ENCODE data around the gene NAGPA. TPM values are rescaled to one million over a fixed set of nuclear protein-coding genes. Genes with fewer than 3 reads are reported as not detected.

NAGPA gene
- total and polyA plus RNA-seq, 4 experiments from 2014 or later = 30.7 to 36.8 (median 32.7) TPM

DNA sequence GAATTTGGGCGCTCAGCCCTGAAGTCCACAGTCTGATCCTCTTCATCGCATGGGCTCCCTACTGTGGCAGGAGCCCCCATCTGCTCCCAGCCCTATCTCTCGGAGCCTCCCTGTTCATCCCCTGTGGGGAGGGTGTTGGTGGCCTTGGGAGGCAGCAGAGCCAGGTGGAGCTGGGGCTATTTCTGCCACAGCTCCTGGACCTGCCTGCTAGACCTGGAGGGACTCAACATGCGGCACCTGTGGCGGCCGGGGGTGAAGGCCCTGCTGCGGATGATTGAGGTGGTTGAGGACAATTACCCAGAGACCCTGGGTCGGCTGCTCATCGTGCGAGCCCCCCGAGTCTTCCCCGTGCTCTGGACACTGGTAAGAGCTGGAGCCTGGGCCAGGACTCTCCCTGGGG is 30.5 kb downstream of the NAGPA start:
- H3K27me3 ChIP-seq (ENCODE audit: insufficient read depth, low read length) = no peaks in the 10 kb centered on the region
- no peaks in the 10 kb centered on the region for H3K36me3 ChIP-seq (ENCODE audit: insufficient read depth, low read length)
- peaks cover 6 to 19% of the 10 kb centered on the region in 2 donors for H3K27me3 Mint-ChIP-seq
- no peaks in the 10 kb centered on the region for H3K4me1 ChIP-seq (ENCODE audit: insufficient read depth, low read length)
- H3K27ac Mint-ChIP-seq = no peak overlapping the region
- H3K36me3 Mint-ChIP-seq = no peaks in the 10 kb centered on the region
- no peak overlapping the region for H3K4me3 ChIP-seq (ENCODE audit: low read length in 2 of 2)
- intact Hi-C loops (cut with micrococcal nuclease) = no loop called here
- CTCF ChIA-PET (ENCODE audit: partially characterized antibody) = no interaction called here
- POLR2A ChIA-PET (ENCODE audit: partially characterized antibody) = no interaction called here
- H3K9me3 Mint-ChIP-seq = peaks cover 0 to 2% (median 0%) of the 10 kb centered on the region in 8 donors
- H3K9me3 ChIP-seq (ENCODE audit: control insufficient read depth in 1 of 2, low read length in 2 of 2) = no peaks in the 10 kb centered on the region
- H3K4me1 Mint-ChIP-seq = no peaks in the 10 kb centered on the region
- DNase-seq = no peak
- H3K27ac ChIP-seq (ENCODE audit: low read depth, low read length) = no peak overlapping the region
- no peak overlapping the region for H3K4me3 Mint-ChIP-seq

DNA sequence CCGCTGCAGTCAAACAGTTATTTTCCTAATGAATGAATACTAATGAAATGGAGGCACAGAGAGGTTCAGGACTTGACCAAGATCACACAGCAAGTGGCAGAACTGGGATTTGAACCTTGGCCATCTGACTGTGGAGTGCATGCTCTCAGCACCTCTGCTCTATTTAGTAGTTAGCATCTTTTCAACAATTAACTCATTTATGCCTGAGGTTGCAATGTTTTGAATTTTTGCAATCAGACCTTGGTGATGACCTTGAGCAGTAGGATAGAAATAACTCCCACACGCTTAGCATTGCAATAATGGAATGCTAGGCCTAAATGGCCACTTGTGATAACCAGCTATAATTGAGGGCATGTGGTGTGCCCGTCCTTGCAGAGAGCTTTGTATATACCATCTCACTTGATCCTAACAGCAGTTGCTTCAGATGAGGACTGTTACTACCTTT is 31.0 kb downstream of the NAGPA start:
- H3K4me3 ChIP-seq (ENCODE audit: low read length in 2 of 2) = no peak overlapping the region
- intact Hi-C loops (cut with micrococcal nuclease) = no loop called here
- DNase-seq = no peak
- no peaks in the 10 kb centered on the region for H3K36me3 Mint-ChIP-seq
- peaks cover 0 to 2% (median 0%) of the 10 kb centered on the region in 8 donors for H3K9me3 Mint-ChIP-seq
- no peaks in the 10 kb centered on the region for H3K36me3 ChIP-seq (ENCODE audit: insufficient read depth, low read length)
- H3K4me1 ChIP-seq (ENCODE audit: insufficient read depth, low read length) = no peaks in the 10 kb centered on the region
- POLR2A ChIA-PET (ENCODE audit: partially characterized antibody) = no interaction called here
- peaks cover 7 to 20% of the 10 kb centered on the region in 2 donors for H3K27me3 Mint-ChIP-seq
- H3K27ac Mint-ChIP-seq = no peak overlapping the region
- no peak overlapping the region for H3K27ac ChIP-seq (ENCODE audit: low read depth, low read length)
- H3K4me1 Mint-ChIP-seq = no peaks in the 10 kb centered on the region
- CTCF ChIA-PET (ENCODE audit: partially characterized antibody) = no interaction called here
- H3K9me3 ChIP-seq (ENCODE audit: control insufficient read depth in 1 of 2, low read length in 2 of 2) = no peaks in the 10 kb centered on the region
- H3K4me3 Mint-ChIP-seq = no peak overlapping the region
- no peaks in the 10 kb centered on the region for H3K27me3 ChIP-seq (ENCODE audit: insufficient read depth, low read length)

DNA sequence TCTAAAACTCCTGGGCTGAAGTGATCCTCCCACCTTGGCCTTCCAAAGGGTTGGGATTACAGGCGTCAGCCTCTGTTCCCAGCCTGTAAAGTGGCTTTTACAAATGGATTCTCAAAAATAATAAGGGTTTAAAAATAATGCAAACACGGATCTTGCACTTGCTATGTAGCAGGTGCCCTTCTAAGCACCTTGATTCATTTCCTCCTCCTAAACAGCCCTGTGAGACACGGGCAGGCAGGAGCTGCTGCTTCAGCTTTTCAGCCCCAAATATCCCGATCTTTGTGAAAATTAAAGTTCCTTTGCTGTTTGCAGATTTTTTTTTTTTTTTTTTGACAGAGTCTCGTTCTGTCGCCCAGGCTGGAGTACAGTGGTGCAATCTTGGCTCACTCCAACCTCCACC is 31.7 kb downstream of the NAGPA start:
- Mint-ChIP-seq H3K4me1 (no peaks in the 10 kb centered on the region), H3K27me3 (peaks cover 12 to 26% of the 10 kb centered on the region in 2 donors), H3K36me3 (no peaks in the 10 kb centered on the region), H3K4me3 (no peak overlapping the region), H3K27ac (no peak overlapping the region), H3K9me3 (peaks cover 0 to 2% (median 0%) of the 10 kb centered on the region in 8 donors)
- Histone ChIP-seq H3K27ac (ENCODE audit: low read depth, low read length) (no peak overlapping the region), H3K9me3 (ENCODE audit: control insufficient read depth in 1 of 2, low read length in 2 of 2) (no peaks in the 10 kb centered on the region), H3K27me3 (ENCODE audit: insufficient read depth, low read length) (no peaks in the 10 kb centered on the region), H3K4me1 (ENCODE audit: insufficient read depth, low read length) (no peaks in the 10 kb centered on the region), H3K36me3 (ENCODE audit: insufficient read depth, low read length) (no peaks in the 10 kb centered on the region), H3K4me3 (ENCODE audit: low read length in 2 of 2) (no peak overlapping the region)
- CTCF ChIA-PET (ENCODE audit: partially characterized antibody) = no interaction called here
- POLR2A ChIA-PET (ENCODE audit: partially characterized antibody) = no interaction called here
- DNase-seq = no peak
- intact Hi-C loops (cut with micrococcal nuclease) = no loop called here

DNA sequence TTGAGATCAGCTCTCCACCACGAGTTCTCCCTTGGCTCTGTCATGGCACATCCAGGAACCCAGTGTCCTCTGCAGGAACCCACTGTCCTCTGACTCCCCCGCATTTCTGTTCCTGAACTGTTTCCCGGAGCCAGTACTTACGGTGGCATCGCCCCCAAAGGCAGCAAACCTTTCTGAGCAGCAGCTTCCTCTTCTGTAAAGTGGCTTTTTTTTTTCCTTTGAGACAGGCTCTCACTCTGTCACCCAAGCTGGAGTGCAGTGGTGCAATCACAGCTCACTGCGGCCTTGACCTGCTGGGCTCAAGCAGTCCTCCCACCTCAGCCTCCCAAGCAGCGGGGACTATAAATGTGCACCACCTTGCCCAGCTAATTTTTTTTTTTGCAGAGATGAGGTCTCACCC is 32.2 kb downstream of the NAGPA start:
- peaks cover 0 to 2% (median 0%) of the 10 kb centered on the region in 8 donors for H3K9me3 Mint-ChIP-seq
- no peak overlapping the region for H3K27ac Mint-ChIP-seq
- no peak for DNase-seq
- ChIA-PET POLR2A (ENCODE audit: partially characterized antibody) (no interaction called here), CTCF (ENCODE audit: partially characterized antibody) (no interaction called here)
- H3K4me1 Mint-ChIP-seq = no peaks in the 10 kb centered on the region
- H3K27me3 ChIP-seq (ENCODE audit: insufficient read depth, low read length) = no peaks in the 10 kb centered on the region
- H3K9me3 ChIP-seq (ENCODE audit: control insufficient read depth in 1 of 2, low read length in 2 of 2) = no peaks in the 10 kb centered on the region
- H3K4me3 ChIP-seq (ENCODE audit: low read length in 2 of 2) = no peak overlapping the region
- no peak overlapping the region for H3K27ac ChIP-seq (ENCODE audit: low read depth, low read length)
- H3K36me3 Mint-ChIP-seq = no peaks in the 10 kb centered on the region
- H3K36me3 ChIP-seq (ENCODE audit: insufficient read depth, low read length) = no peaks in the 10 kb centered on the region
- intact Hi-C loops (cut with micrococcal nuclease) = no loop called here
- H3K4me1 ChIP-seq (ENCODE audit: insufficient read depth, low read length) = no peaks in the 10 kb centered on the region
- peaks cover 12 to 29% of the 10 kb centered on the region in 2 donors for H3K27me3 Mint-ChIP-seq
- no peak overlapping the region for H3K4me3 Mint-ChIP-seq

DNA sequence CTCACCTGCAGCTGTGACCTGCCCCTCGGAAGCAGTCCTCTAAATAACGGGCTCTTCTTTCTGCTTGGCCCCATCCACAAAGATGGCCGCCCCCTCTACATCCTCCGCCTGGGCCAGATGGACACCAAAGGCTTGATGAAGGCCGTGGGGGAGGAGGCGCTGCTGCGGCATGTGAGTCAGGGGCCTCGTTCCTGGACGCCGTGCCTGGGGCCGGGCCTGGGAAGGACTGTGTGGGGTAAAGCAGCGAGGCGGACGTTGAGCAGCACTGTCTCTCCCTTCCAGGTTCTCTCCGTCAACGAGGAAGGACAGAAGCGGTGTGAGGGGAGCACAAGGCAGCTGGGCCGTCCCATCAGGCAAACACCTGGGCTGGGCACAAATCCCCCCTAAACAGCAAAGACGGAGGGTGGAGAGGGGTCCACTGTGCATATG is 33.1 kb downstream of the NAGPA start:
- DNase-seq = no peak
- peaks cover 0 to 2% (median 0%) of the 10 kb centered on the region in 8 donors for H3K9me3 Mint-ChIP-seq
- no peaks in the 10 kb centered on the region for H3K4me1 Mint-ChIP-seq
- Histone ChIP-seq H3K4me1 (ENCODE audit: insufficient read depth, low read length) (no peaks in the 10 kb centered on the region), H3K36me3 (ENCODE audit: insufficient read depth, low read length) (no peaks in the 10 kb centered on the region), H3K27me3 (ENCODE audit: insufficient read depth, low read length) (no peaks in the 10 kb centered on the region), H3K27ac (ENCODE audit: low read depth, low read length) (no peak overlapping the region), H3K4me3 (ENCODE audit: low read length in 2 of 2) (no peak overlapping the region), H3K9me3 (ENCODE audit: control insufficient read depth in 1 of 2, low read length in 2 of 2) (no peaks in the 10 kb centered on the region)
- CTCF ChIA-PET (ENCODE audit: partially characterized antibody) = no interaction called here
- H3K27me3 Mint-ChIP-seq = peaks cover 13 to 26% of the 10 kb centered on the region in 2 donors
- H3K36me3 Mint-ChIP-seq = no peaks in the 10 kb centered on the region
- H3K4me3 Mint-ChIP-seq = no peak overlapping the region
- POLR2A ChIA-PET (ENCODE audit: partially characterized antibody) = no interaction called here
- no peak overlapping the region for H3K27ac Mint-ChIP-seq
- intact Hi-C loops (cut with micrococcal nuclease) = no loop called here

DNA sequence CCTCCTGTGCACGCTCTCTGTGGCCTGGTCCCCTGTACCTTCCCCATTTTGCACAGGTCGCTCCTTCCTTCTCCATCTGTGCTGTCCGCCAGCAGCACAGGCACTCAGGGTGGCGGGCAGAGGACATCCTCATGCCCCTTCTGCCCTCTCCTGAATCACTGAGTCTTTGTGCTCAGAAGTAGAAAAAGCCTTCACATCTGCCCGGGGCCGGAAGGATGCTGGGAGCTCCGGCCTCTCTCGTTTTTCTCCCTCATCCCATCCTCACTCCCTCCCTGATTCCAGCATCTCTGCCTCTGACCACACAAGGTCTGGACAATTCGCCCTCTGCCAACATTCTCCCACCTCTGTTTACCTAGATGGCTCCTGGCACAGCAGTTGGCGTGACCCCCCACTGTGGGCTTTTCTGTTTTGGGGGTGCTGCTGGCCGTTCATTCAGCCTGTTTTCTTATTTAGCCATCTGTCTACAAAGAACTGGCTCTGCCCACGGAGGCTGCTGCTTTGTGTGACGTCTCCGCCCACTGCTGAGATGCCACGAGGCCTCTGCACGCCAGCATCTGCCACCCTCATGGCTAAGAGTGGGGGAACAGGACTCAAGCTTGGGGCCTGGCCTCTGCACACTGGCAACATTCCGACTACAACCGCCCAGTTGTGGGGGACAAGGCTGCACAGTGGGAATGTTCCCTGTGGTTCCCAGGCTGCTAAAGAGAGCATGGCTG is 38.9 kb downstream of the NAGPA start:
- no peak overlapping the region for H3K4me3 ChIP-seq (ENCODE audit: low read length in 2 of 2)
- peaks cover 4% of the 10 kb centered on the region for H3K27me3 ChIP-seq (ENCODE audit: insufficient read depth, low read length)
- DNase-seq = no peak
- H3K36me3 ChIP-seq (ENCODE audit: insufficient read depth, low read length) = no peaks in the 10 kb centered on the region
- H3K27ac ChIP-seq (ENCODE audit: low read depth, low read length) = no peak overlapping the region
- Mint-ChIP-seq H3K9me3 (peaks cover 0 to 2% (median 0%) of the 10 kb centered on the region in 8 donors), H3K36me3 (no peaks in the 10 kb centered on the region), H3K27ac (no peak overlapping the region), H3K4me3 (no peak overlapping the region), H3K4me1 (no peaks in the 10 kb centered on the region), H3K27me3 (peaks cover 18 to 27% of the 10 kb centered on the region in 2 donors)
- POLR2A ChIA-PET (ENCODE audit: partially characterized antibody) = no interaction called here
- CTCF ChIA-PET (ENCODE audit: partially characterized antibody) = no interaction called here
- H3K9me3 ChIP-seq (ENCODE audit: control insufficient read depth in 1 of 2, low read length in 2 of 2) = no peaks in the 10 kb centered on the region
- intact Hi-C loops (cut with micrococcal nuclease) = no loop called here
- no peaks in the 10 kb centered on the region for H3K4me1 ChIP-seq (ENCODE audit: insufficient read depth, low read length)

DNA sequence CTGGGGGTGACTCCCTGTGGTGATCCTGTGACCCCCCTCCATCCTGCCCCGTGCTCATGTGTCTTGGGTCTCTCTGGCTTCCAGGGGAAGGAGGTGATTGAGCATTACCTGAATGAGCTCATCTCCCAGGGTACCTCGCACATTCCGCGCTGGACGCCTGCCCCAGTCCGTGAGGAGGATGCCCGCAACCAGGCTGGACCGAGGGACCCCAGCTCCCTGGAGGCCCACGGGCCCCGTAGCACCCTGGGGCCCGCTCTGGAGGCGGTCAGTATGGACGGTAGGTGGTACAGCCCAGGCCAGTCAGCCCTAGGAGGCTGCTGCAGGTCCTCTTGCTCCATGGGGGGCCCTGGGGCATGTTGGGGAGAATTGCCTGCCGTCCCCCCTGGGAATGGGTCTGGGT is 42.0 kb downstream of the NAGPA start:
- intact Hi-C loops (cut with micrococcal nuclease) = no loop called here
- DNase-seq = no peak
- ChIA-PET CTCF (ENCODE audit: partially characterized antibody) (no interaction called here), POLR2A (ENCODE audit: partially characterized antibody) (no interaction called here)
- H3K9me3 Mint-ChIP-seq = peaks cover 0 to 4% (median 0%) of the 10 kb centered on the region in 8 donors
- H3K27me3 Mint-ChIP-seq = peaks cover 19 to 28% of the 10 kb centered on the region in 2 donors
- no peak overlapping the region for H3K4me3 Mint-ChIP-seq
- Histone ChIP-seq H3K9me3 (ENCODE audit: control insufficient read depth in 1 of 2, low read length in 2 of 2) (no peaks in the 10 kb centered on the region), H3K4me3 (ENCODE audit: low read length in 2 of 2) (no peak overlapping the region), H3K27me3 (ENCODE audit: insufficient read depth, low read length) (peaks cover 11% of the 10 kb centered on the region), H3K27ac (ENCODE audit: low read depth, low read length) (no peak overlapping the region), H3K4me1 (ENCODE audit: insufficient read depth, low read length) (peaks cover 7% of the 10 kb centered on the region), H3K36me3 (ENCODE audit: insufficient read depth, low read length) (no peaks in the 10 kb centered on the region)
- no peaks in the 10 kb centered on the region for H3K36me3 Mint-ChIP-seq
- no peak overlapping the region for H3K27ac Mint-ChIP-seq
- peaks cover 0 to 10% (median 4%) of the 10 kb centered on the region in 4 donors for H3K4me1 Mint-ChIP-seq
